Measurements from ENCODE around the gene XPO6.

Gene XPO6

DNA sequence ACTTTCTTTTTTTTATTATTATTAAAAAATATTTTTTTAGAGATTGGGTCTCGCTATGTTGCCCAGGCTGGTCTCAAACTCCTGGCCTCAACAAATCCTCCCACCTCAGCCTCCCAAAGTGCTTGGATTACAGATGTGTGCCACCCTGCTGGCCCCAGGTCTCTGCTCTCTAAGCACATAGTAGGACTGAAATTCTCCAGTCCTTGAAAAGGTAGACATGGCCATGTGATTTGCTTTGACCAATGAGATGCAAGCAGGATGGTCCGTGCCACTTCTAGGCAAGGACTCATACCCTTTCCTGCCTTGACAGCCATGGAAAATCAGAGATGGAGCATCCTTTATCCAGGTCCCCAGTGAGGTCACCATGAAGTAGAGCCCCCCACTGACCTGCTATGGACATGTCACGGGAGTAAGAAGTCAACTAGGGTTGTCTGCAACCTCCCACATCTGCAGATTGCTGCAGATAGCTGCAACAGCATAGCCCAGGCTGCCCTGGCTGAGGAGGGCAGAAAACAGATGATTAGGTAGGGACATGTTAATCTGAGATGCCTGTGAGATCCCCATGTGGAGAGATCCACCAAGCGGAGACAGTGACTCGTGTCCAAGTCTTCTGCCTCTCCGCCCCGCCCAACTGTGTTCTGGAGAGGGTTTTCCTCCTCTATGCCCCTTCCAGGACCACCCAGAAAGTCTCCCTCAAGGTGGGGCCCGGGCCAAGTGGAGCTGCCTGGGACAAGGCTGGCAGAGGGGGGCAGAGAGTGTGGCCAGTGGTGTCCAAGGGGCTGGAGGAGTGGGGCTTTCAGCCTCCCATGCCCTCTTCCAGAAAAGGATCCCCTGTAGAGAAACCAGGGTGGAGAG lies 159.3 kb downstream of the XPO6 start:
- TF ChIP-seq ZNF274 (IDR thresholded peaks at IDR 0.05; ENCODE audit: low read length) (no peak), ZNF274 (tag by site-specific recombination; IDR thresholded peaks at IDR 0.05; ENCODE audit: borderline replicate concordance) (no peak), ZNF629 (tag by site-specific recombination; IDR thresholded peaks at IDR 0.05) (no peak), TRIM28 (IDR thresholded peaks at IDR 0.05; ENCODE audit: borderline replicate concordance, low read length) (no peak), MEIS1 (CRISPR knock-in tag; IDR thresholded peaks at IDR 0.05; ENCODE audit: borderline replicate concordance) (no peak), ZNF677 (tag by site-specific recombination; IDR thresholded peaks at IDR 0.05) (no peak), ZXDB (tag by site-specific recombination; IDR thresholded peaks at IDR 0.05) (no peak), ZBTB20 (tag by site-specific recombination; IDR thresholded peaks at IDR 0.05) (no peak), ZBTB21 (tag by site-specific recombination; IDR thresholded peaks at IDR 0.05) (no peak), ZNF416 (tag by site-specific recombination; IDR thresholded peaks at IDR 0.05) (no peak), ZNF707 (tag by site-specific recombination; IDR thresholded peaks at IDR 0.05) (no peak), ZNF138 (tag by site-specific recombination; IDR thresholded peaks at IDR 0.05; ENCODE audit: borderline replicate concordance) (no peak), KLF8 (tag by site-specific recombination; IDR thresholded peaks at IDR 0.05) (no peak), ZNF350 (tag by site-specific recombination; IDR thresholded peaks at IDR 0.05) (no peak), SETDB1 (IDR thresholded peaks at IDR 0.05; ENCODE audit: insufficient read length, low read length) (no peak), ZNF19 (tag by site-specific recombination; IDR thresholded peaks at IDR 0.05; ENCODE audit: low read depth) (no peak), ZFP41 (tag by site-specific recombination; IDR thresholded peaks at IDR 0.05; ENCODE audit: borderline replicate concordance) (no peak)
- TF ChIP-seq, protein P1, sequence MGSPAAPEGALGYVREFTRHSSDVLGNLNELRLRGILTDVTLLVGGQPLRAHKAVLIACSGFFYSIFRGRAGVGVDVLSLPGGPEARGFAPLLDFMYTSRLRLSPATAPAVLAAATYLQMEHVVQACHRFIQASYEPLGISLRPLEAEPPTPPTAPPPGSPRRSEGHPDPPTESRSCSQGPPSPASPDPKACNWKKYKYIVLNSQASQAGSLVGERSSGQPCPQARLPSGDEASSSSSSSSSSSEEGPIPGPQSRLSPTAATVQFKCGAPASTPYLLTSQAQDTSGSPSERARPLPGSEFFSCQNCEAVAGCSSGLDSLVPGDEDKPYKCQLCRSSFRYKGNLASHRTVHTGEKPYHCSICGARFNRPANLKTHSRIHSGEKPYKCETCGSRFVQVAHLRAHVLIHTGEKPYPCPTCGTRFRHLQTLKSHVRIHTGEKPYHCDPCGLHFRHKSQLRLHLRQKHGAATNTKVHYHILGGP (tag by site-specific recombination; IDR thresholded peaks at IDR 0.05), result no peak
- TF ChIP-seq, protein P2, sequence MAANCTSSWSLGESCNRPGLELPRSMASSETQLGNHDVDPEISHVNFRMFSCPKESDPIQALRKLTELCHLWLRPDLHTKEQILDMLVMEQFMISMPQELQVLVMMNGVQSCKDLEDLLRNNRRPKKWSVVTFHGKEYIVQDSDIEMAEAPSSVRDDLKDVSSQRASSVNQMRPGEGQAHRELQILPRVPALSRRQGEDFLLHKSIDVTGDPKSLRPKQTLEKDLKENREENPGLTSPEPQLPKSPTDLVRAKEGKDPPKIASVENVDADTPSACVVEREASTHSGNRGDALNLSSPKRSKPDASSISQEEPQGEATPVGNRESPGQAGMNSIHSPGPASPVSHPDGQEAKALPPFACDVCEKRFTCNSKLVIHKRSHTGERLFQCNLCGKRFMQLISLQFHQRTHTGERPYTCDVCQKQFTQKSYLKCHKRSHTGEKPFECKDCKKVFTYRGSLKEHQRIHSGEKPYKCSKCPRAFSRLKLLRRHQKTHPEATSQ (tag by site-specific recombination; IDR thresholded peaks at IDR 0.05), result no peak
- TF ChIP-seq, protein P3, sequence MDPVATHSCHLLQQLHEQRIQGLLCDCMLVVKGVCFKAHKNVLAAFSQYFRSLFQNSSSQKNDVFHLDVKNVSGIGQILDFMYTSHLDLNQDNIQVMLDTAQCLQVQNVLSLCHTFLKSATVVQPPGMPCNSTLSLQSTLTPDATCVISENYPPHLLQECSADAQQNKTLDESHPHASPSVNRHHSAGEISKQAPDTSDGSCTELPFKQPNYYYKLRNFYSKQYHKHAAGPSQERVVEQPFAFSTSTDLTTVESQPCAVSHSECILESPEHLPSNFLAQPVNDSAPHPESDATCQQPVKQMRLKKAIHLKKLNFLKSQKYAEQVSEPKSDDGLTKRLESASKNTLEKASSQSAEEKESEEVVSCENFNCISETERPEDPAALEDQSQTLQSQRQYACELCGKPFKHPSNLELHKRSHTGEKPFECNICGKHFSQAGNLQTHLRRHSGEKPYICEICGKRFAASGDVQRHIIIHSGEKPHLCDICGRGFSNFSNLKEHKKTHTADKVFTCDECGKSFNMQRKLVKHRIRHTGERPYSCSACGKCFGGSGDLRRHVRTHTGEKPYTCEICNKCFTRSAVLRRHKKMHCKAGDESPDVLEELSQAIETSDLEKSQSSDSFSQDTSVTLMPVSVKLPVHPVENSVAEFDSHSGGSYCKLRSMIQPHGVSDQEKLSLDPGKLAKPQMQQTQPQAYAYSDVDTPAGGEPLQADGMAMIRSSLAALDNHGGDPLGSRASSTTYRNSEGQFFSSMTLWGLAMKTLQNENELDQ (tag by site-specific recombination; IDR thresholded peaks at IDR 0.05; ENCODE audit: low read depth), result no peak
- TF ChIP-seq, protein P4, sequence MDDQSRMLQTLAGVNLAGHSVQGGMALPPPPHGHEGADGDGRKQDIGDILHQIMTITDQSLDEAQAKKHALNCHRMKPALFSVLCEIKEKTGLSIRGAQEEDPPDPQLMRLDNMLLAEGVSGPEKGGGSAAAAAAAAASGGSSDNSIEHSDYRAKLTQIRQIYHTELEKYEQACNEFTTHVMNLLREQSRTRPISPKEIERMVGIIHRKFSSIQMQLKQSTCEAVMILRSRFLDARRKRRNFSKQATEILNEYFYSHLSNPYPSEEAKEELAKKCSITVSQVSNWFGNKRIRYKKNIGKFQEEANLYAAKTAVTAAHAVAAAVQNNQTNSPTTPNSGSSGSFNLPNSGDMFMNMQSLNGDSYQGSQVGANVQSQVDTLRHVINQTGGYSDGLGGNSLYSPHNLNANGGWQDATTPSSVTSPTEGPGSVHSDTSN (CRISPR knock-in tag; IDR thresholded peaks at IDR 0.05), result no peak
- no peaks in the 10 kb centered on the region for H3K9me3 ChIP-seq (ENCODE audit: control insufficient read depth, insufficient read depth, low read depth, low read length)
- ChIA-PET CTCF (interaction anchor here (0.5 to 0.7 kb wide), 2 partner anchors 38 to 433 kb away, joined by 3 read pairs; no protein-coding TSS in a partner anchor), POLR2A (no interaction called here)
- H3K4me1 ChIP-seq (ENCODE audit: control insufficient read depth, insufficient read depth, low read length), result no peaks in the 10 kb centered on the region
- no peak overlapping the region for H3K27ac ChIP-seq (ENCODE audit: extremely low read depth, low read depth, low read length)
- H3K36me3 ChIP-seq (ENCODE audit: control insufficient read depth in 2 of 2, insufficient read depth in 1 of 2, low read length in 2 of 2), result no peaks in the 10 kb centered on the region; a peak in 1 of 3 replicates
- H3K4me3 ChIP-seq (ENCODE audit: low read depth, low read length), result no peak overlapping the region

Measured in HEK293 (cell line).